ENCODE measurements around the gene SETD5. TPM values are rescaled to one million over a fixed set of nuclear protein-coding genes. Genes with fewer than 3 reads are reported as not detected.

The SETD5 gene
- total and polyA plus RNA-seq, 2 of the 8 experiments (the other 6 are each of a cell fraction or from before 2014, with no cell fraction given), result 108 to 234 TPM

- TF ChIP-seq CHD7 (IDR thresholded peaks at IDR 0.05; ENCODE audit: insufficient replicate concordance, low read length) (no peak), SP4 (IDR thresholded peaks at IDR 0.05; ENCODE audit: low read length) (no peak)
- TF ChIP-seq, protein P1, sequence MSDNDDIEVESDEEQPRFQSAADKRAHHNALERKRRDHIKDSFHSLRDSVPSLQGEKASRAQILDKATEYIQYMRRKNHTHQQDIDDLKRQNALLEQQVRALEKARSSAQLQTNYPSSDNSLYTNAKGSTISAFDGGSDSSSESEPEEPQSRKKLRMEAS (IDR thresholded peaks at IDR 0.05), result no peak
Observed at GRCh38 chr3:9507586-9508578, 110.5 kb downstream of the SETD5 start (continued).

Measured in H1 (cell line).